ENCODE measurements around the gene KRTAP10-8.
"Not testable (repeated sequence)": the region's sequence is repeated elsewhere in the genome, so short reads cannot be mapped to it uniquely, and the experiment has no call there.

The KRTAP10-8 gene

DNA sequence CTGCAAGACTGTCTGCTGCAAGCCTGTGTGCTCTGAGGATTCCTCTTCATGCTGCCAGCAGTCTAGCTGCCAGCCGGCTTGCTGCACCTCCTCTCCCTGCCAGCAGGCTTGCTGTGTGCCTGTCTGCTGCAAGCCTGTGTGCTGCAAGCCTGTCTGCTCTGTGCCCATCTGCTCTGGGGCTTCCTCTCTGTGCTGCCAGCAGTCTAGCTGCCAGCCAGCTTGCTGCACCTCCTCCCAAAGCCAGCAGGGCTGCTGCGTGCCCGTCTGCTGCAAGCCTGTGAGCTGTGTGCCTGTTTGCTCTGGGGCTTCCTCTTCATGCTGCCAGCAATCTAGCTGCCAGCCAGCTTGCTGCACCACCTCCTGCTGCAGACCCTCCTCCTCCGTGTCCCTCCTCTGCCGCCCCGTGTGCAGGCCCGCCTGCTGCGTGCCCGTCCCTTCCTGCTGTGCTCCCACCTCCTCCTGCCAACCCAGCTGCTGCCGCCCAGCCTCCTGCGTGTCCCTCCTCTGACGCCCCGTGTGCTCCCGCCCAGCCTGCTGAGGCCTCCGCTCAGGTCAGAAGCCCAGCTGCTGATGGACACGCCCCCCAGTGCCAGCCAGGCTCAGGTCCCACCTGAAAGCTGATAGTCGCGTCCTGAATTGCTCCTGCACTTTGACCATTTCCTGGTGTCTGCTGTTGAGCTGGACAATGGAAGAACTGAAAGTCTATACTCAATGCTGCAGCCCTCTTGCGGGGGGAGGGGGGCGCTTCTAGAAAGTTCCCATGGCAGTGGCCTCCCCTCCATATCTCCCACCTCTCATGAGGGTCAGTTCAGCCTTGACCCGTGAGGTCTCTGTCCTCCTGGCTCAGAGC lies 37.2 kb upstream of the KRTAP10-8 start:
- H3K27me3 Mint-ChIP-seq = peaks cover 9% of the 10 kb centered on the region
- DNase-seq = peak; percentile 28
- no peak overlapping the region for H3K4me3 Mint-ChIP-seq
- peaks cover 11% of the 10 kb centered on the region for H3K9me3 Mint-ChIP-seq
- H3K4me1 Mint-ChIP-seq (ENCODE audit: low read depth) = peaks cover 7% of the 10 kb centered on the region
- H3K36me3 Mint-ChIP-seq (ENCODE audit: low read depth) = no peaks in the 10 kb centered on the region
- no peak overlapping the region for H3K27ac Mint-ChIP-seq

DNA sequence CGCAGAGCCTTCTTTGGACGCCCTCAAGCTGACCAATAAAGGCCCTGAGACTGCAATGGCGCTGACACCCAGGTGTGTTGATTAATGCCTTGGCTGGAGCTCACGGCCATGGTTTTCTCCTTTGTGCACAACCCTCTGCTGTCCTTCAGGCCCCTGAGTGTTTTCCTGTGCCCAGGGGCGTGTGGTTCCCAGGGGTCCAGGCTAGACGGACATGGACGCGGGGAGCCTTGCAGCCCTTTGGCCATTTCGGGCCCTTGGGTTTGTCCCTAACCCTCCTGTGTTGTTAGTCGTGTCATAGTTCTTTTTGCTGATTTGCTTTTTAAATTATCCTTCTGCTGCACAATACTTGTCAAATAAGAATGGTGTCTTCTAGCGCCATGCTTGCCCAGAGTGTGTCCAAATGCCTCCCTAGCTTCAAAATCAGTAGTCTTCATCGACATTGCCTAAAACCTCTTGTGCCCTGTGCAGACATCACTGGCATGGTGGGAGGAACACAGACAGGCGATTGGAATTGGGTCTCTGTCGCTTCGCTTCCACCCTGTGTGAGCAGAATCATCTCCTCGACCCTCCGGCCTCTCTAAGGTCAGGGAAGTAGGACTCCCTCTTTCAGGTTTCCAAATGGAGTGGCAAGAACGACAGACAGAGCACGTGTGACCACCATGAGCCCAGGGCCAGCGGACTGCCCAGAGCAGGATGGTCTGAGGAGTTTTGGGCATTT lies 36.4 kb upstream of the KRTAP10-8 start:
- no peak overlapping the region for H3K27ac Mint-ChIP-seq
- no peak overlapping the region for H3K4me3 Mint-ChIP-seq
- DNase-seq = peak; percentile 22
- H3K9me3 Mint-ChIP-seq = peaks cover 11% of the 10 kb centered on the region
- H3K36me3 Mint-ChIP-seq (ENCODE audit: low read depth) = no peaks in the 10 kb centered on the region
- H3K27me3 Mint-ChIP-seq = peaks cover 12% of the 10 kb centered on the region
- peaks cover 9% of the 10 kb centered on the region for H3K4me1 Mint-ChIP-seq (ENCODE audit: low read depth)

DNA sequence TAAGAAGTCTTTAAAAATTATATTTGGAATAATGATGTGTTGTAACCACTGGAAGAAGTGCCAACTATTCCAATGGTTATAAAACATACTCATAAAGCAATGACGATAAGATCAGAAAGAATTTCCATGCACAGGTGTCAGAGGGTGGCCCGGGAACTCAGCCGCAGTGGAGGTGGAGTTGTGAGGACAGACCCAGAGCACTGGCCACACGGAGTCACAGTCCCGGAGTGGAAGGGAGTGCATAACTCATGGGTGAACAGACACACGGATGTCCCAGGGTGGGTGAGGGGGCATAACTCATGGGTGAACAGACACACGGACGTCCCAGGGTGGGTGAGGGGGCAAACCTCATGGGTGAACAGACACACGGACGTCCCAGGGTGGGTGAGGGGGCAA lies 35.9 kb upstream of the KRTAP10-8 start:
- no peak overlapping the region for H3K27ac Mint-ChIP-seq
- peaks cover 12% of the 10 kb centered on the region for H3K9me3 Mint-ChIP-seq
- peaks cover 9% of the 10 kb centered on the region for H3K4me1 Mint-ChIP-seq (ENCODE audit: low read depth)
- H3K36me3 Mint-ChIP-seq (ENCODE audit: low read depth) = no peaks in the 10 kb centered on the region
- H3K27me3 Mint-ChIP-seq = peaks cover 12% of the 10 kb centered on the region
- H3K4me3 Mint-ChIP-seq = no peak overlapping the region
- DNase-seq = peak; percentile 5

DNA sequence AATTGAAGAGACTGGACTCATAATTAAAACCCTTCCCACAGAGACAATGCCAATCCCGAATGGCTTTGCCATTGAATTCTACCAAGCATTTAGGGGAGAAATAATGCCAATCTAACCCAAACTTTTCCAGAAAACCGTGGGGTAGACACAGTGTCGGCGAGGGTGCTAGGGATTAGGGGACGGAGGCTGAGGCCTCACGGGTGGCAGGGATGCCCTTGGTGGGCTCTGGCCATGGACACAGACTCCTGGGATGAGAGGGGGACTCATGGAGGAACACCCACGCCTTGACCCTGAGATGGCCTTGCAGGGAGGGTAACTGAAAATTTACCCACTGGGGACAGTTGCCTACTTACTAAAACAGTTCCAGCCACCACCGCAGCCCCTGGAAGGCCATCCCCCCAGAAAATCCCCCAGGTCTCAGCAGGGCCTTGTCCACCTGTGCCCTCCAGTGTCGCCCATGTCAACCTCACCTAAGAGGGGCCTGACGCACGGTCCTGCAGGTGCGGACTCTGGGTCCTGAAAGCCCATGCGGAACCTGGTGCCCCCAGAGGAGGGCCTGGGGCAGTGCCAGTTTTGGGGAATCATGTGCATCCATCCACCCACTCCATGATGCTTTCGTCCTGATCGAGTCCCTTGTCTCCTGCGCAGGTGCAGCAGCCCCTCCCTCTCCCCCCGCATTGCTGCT lies 33.4 kb upstream of the KRTAP10-8 start:
- peaks cover 22% of the 10 kb centered on the region for H3K9me3 Mint-ChIP-seq
- DNase-seq = peak; percentile 5
- no peaks in the 10 kb centered on the region for H3K36me3 Mint-ChIP-seq (ENCODE audit: low read depth)
- H3K27ac Mint-ChIP-seq = no peak overlapping the region
- peaks cover 9% of the 10 kb centered on the region for H3K27me3 Mint-ChIP-seq
- H3K4me1 Mint-ChIP-seq (ENCODE audit: low read depth) = peaks cover 12% of the 10 kb centered on the region
- H3K4me3 Mint-ChIP-seq = no peak overlapping the region

DNA sequence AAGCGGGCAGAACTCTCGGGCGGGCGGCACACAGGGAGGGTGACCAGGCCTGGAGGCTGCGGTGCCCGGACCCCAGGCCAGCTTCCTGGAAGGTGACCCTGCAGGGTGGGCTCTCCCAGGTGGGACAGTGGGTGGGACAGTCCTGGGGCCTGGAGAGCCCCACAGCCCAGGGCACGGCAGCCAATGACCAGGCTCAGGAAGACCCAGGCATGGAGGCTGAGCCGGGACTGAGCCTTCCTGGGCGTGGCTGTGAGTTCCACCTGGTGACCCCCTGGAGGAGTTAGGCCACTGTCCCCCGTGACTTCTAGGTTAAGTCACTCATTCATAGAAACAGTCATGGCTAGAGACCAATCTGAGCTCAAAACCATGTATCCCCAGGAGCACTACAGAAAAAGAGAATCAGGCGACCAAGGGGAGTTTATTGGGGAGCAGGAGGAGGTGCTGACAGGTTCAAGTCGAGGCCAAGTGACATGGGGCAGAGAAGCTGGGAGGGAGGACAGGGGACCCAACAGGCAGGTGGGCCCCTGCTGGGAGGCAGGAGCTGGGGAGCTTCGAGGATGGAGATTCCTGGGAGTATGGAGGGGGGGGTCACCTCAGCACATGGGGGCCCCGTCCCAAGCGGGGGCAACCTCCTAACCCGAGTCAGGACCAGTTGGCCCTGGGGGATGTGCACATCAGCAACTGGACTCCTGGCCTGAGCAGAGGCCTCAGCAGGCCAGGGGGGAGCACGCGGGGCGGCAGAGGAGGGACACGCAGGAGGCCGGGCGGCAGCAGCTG lies 32.6 kb upstream of the KRTAP10-8 start:
- H3K27me3 Mint-ChIP-seq = peaks cover 9% of the 10 kb centered on the region
- H3K9me3 Mint-ChIP-seq = peaks cover 22% of the 10 kb centered on the region
- H3K36me3 Mint-ChIP-seq (ENCODE audit: low read depth) = no peaks in the 10 kb centered on the region
- peaks cover 19% of the 10 kb centered on the region for H3K4me1 Mint-ChIP-seq (ENCODE audit: low read depth)
- no peak overlapping the region for H3K4me3 Mint-ChIP-seq
- peak; percentile 14 for DNase-seq
- H3K27ac Mint-ChIP-seq = no peak overlapping the region

DNA sequence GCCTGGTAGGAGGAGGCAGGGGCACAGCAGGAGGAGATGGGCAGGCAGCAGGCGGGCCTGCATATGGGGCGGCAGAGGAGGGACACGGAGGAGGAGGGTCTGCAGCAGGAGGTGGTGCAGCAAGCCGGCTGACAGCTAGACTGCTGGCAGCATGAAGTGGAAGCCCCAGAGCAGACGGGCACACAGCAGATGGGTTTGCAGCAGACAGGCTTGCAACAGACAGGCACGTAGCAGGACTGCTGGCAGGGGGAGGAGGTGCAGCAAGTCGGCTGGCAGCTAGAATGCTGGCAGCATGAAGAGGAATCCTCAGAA lies 32.1 kb upstream of the KRTAP10-8 start:
- peaks cover 5% of the 10 kb centered on the region for H3K27me3 Mint-ChIP-seq
- H3K27ac Mint-ChIP-seq = no peak overlapping the region
- peaks cover 22% of the 10 kb centered on the region for H3K9me3 Mint-ChIP-seq
- H3K36me3 Mint-ChIP-seq (ENCODE audit: low read depth) = no peaks in the 10 kb centered on the region
- H3K4me1 Mint-ChIP-seq (ENCODE audit: low read depth) = peaks cover 15% of the 10 kb centered on the region
- no peak for DNase-seq
- no peak overlapping the region for H3K4me3 Mint-ChIP-seq

DNA sequence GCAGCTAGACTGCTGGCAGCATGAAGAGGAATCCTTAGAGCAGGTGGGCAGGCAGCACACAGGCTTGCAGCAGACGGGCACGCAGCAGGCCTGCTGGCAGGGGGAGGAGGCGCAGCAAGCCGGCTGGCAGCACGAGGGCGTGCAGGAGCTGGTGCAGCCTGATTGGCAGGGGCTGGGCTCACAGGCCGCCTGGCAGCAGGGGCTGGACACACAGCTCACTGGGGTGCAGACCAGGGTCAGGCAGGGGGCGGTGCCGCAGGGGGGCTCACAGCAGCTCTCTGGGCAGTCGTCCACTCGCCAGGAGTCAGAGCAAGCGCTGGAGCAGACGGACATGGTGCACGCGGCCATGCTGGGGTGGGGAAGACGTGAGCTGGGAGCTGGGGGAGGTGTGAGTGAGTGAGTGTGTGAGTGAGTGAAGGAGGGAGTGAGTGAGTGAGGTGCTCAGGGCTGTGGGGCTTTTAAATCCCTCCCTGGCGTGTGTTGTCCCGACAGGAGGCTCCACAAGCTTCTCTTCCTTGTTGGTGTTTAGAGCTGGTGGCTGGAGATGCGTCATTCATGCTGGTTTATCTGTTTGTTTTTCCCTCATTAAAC lies 31.6 kb upstream of the KRTAP10-8 start, which contains the start of gene KRTAP10-5:
KRTAP10-5 (minus strand) TSS at position 374 of the 591 bp plus-strand sequence; CDS start at position 348, 26 bp downstream.
- Mint-ChIP-seq H3K9me3 (peaks cover 22% of the 10 kb centered on the region), H3K4me1 (ENCODE audit: low read depth) (peaks cover 13% of the 10 kb centered on the region)
- H3K27ac Mint-ChIP-seq; H3K36me3 Mint-ChIP-seq (ENCODE audit: low read depth); H3K27me3 Mint-ChIP-seq; H3K4me3 Mint-ChIP-seq: not testable (repeated sequence)
- peak; percentile 29 for DNase-seq

DNA sequence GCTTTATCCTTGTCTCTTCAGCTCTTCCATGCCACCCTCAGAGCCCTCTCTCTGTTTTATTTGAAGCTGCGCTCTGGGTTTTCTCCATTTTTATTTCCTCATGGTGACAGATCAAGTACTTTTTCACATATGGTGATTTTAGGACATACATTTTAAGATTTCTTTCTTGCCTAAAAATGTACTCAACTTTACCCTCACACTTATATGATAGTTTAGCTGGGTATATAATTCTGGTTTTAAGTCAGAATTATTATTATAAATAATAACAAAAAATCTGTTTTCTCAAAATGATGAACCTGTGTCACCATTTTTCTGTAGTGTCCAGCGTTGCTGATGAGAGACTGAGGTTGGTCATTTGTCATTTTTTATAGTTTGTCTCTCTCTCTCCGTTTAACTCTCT lies 30.7 kb upstream of the KRTAP10-8 start:
- DNase-seq = no peak
- peaks cover 22% of the 10 kb centered on the region for H3K9me3 Mint-ChIP-seq
- no peaks in the 10 kb centered on the region for H3K36me3 Mint-ChIP-seq (ENCODE audit: low read depth)
- peaks cover 10% of the 10 kb centered on the region for H3K27me3 Mint-ChIP-seq
- H3K4me1 Mint-ChIP-seq (ENCODE audit: low read depth) = peaks cover 13% of the 10 kb centered on the region
- H3K4me3 Mint-ChIP-seq = no peak overlapping the region
- H3K27ac Mint-ChIP-seq = no peak overlapping the region

DNA sequence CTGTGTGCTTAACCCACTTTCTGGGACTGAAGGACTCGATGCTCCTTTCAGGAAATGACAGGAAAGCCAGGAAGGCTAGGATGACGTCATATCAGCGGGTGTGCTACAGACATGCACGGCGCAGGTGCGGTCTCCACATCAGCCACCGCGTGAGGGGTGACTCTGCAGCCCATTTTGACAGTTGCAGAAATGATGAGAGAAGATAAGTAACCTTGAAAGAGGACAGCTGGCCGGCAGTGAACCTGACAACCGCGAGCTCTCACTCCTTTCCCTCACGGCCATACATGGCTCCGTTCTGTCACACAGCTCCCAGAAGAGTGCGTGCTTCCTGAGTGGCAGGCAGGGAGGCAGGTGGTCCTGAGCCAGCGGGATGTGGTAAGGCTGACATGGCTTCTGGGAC lies 29.8 kb upstream of the KRTAP10-8 start:
- peaks cover 16% of the 10 kb centered on the region for H3K9me3 Mint-ChIP-seq
- no peaks in the 10 kb centered on the region for H3K36me3 Mint-ChIP-seq (ENCODE audit: low read depth)
- H3K27me3 Mint-ChIP-seq = peaks cover 16% of the 10 kb centered on the region
- no peak for DNase-seq
- no peak overlapping the region for H3K27ac Mint-ChIP-seq
- H3K4me1 Mint-ChIP-seq (ENCODE audit: low read depth) = peaks cover 13% of the 10 kb centered on the region
- H3K4me3 Mint-ChIP-seq = no peak overlapping the region

DNA sequence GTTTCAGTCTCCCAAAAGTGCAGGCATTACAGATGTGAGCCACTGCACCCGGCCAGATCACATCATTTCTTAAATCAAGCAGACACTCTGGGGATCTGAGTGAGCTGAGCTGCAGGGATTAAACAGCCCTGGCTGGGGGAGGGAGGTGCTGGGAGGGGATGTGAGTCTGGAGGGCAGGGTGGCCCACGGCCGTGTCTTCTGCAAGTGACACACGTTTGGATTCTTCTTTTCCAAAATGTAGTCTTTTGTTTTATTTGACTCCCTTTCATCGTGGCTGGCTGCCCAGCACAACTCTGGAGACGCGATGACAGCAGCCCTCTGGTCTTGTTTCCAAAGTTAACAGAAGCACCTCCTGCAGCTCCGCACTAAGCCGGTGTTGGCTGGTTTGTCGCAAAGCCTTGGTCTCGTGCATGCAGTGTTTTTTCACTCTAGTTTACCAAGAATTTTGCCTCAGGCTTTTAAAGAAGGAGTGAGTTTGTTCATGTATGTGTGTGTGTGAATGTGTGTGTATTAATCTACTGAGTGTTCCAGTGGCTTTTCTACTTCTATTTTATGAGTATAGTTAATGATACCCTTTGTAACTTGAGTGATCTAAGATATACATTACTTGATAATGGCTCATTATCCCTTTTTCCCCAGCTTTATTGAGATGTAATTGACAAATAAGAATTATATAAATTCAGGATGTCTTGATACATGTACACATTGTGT lies 28.6 kb upstream of the KRTAP10-8 start:
- Mint-ChIP-seq H3K9me3 (peaks cover 10% of the 10 kb centered on the region), H3K4me1 (ENCODE audit: low read depth) (peaks cover 13% of the 10 kb centered on the region), H3K4me3 (no peak overlapping the region), H3K27me3 (peaks cover 16% of the 10 kb centered on the region), H3K36me3 (ENCODE audit: low read depth) (no peaks in the 10 kb centered on the region), H3K27ac (no peak overlapping the region)
- no peak for DNase-seq

DNA sequence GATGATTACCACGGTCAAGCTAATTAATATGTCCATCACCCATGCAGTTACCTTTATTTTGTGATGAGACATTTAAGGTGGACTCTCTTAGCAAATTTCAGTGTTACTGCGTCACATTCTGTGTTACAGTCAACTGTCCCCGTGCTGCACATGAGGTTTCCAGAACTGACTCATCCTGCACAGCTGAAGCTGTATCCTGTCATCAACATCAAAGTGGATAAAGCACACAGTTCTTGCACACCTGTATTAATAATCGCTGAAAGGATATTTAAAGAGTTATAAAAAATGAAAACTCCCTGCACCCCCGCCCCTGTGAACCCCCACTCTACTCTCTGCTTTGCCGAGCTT lies 28.1 kb upstream of the KRTAP10-8 start:
- peaks cover 16% of the 10 kb centered on the region for H3K27me3 Mint-ChIP-seq
- peaks cover 10% of the 10 kb centered on the region for H3K9me3 Mint-ChIP-seq
- H3K36me3 Mint-ChIP-seq (ENCODE audit: low read depth) = no peaks in the 10 kb centered on the region
- H3K4me3 Mint-ChIP-seq = no peak overlapping the region
- H3K4me1 Mint-ChIP-seq (ENCODE audit: low read depth) = peaks cover 13% of the 10 kb centered on the region
- DNase-seq = peak; percentile 32
- no peak overlapping the region for H3K27ac Mint-ChIP-seq

DNA sequence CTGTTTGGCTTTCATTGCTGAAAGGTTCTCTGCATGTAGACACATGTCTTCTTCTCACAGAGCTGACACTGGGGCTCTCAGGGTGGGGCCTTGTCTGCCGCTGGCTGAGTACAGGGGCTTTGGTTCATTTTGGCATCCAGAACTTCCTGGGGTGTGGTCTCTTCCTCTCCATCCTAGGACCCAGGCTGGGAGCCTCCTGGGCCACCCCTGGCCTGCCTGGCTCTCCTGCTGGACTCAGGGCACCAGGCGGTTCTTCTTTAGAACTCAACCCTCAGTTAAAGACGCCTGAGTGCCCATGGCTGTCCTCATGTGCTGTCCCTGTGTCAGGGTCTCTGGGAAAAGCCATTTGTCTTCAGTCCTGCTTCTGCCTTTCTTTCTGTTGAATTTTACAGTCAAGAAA lies 26.0 kb upstream of the KRTAP10-8 start:
- Mint-ChIP-seq H3K4me1 (ENCODE audit: low read depth) (peaks cover 10% of the 10 kb centered on the region), H3K36me3 (ENCODE audit: low read depth) (no peaks in the 10 kb centered on the region), H3K9me3 (peaks cover 10% of the 10 kb centered on the region), H3K27ac (no peak overlapping the region), H3K4me3 (no peak overlapping the region), H3K27me3 (peaks cover 17% of the 10 kb centered on the region)
- DNase-seq = peak; percentile 13

DNA sequence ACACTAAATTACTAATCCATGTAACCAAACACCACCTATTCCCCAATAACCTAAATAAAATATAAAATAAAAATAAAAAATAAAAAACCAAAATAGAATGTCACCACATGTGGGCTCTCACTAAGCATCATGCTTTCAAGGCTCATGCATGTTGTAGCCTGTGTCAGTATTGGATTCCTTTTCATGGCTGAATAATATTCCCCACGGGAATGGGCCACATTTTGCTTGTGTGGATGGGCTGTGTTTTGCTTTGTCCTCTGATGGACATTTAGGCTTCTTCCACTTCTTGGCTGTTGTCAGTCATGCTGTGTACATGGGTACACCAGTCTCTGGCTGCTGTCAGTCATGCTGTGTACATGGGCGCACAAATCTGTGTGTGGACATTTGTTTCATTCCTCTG lies 22.8 kb upstream of the KRTAP10-8 start:
- H3K27me3 Mint-ChIP-seq = peaks cover 17% of the 10 kb centered on the region
- no peak overlapping the region for H3K4me3 Mint-ChIP-seq

More for the DNA sequence above, 22.8 kb upstream of the KRTAP10-8 start:
- DNase-seq = no peak
- no peak overlapping the region for H3K27ac Mint-ChIP-seq
- H3K36me3 Mint-ChIP-seq (ENCODE audit: low read depth) = no peaks in the 10 kb centered on the region
- no peaks in the 10 kb centered on the region for H3K9me3 Mint-ChIP-seq
- H3K4me1 Mint-ChIP-seq (ENCODE audit: low read depth) = peaks cover 2% of the 10 kb centered on the region
